ENCODE measurements around the gene SMNDC1.

The SMNDC1 gene

DNA sequence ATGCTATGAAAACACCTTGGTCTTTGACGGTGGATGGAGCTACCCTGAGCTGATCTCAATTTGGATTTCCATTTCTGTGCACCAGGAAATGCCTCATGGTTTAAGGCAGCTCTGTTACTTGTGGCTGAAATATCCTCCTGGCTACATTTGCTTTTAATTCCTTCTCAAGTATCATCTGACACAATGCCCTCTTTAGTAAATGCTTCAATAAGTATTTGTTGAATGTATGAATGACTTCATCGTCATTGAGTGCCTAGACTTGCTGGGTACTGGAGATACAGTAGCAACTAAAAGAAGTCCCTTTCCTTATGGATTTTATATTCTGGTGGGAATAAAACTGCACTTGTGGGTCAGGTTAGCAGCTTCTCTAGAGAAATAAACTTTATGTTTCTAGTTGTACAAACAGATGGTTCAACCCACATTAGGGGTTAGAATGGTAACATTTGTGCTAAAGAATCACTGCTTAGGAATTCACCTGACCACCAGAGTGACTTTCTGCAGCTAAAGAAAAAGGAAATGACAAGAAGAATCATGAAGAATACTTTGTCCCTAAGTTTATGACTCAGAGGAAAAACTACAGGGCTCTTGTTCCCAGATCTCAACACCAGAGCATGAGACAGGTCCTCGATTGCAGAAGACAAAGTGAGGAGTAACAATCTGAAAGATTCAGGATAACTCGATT, 21.8 kb upstream of the SMNDC1 start:
- DNase-seq = no peak

DNA sequence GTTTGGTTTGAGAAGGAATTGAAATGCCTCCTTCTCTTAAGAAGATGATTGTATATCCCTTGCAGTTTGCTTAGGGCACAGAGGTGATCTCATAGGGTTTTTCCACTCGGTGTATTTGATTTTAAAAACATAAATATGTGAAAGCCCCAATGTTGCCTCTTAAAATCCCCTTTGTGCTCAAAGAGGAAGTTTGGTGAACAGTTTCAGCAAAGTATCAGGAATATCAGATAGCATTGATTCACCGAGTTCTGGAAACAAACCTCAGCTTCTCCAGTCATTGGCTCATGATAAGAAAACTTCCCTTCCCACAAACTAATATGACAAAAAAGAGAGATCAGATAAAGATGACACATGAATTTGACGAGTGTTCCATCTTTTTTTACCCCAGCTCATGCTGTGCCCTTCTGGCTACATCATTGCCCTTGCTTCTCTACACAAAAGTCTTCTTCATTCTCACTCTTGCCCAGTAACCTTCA, 20.1 kb upstream of the SMNDC1 start:
- DNase-seq = no peak

DNA sequence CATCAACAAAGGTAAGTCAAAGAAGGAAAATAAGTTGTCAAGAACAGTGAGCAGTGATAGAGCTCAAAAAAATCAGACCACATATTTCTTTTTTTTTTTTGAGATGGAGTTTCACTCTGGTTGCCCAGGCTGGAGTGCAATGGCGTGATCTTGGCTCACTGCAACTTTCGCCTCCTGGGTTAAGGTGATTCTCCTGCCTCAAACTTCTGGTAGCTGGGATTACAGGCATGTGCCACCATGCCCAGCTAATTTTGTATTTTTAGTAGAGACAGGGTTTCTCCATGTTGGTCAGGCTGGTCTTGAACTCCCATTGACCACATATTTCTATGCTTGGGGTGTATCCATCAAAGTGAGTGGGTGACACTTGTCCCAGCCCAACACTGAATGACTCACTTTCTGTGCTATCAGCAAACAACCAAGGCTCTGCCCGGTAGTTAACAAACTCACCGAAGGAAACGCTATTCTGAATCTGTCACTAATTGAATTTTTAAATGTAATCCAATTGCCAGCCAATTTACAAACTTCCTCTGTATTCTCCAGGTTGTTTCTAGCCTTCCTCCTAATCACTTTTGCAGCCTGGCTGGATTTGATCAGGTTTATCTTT, 19.6 kb upstream of the SMNDC1 start:
- no peak for DNase-seq

DNA sequence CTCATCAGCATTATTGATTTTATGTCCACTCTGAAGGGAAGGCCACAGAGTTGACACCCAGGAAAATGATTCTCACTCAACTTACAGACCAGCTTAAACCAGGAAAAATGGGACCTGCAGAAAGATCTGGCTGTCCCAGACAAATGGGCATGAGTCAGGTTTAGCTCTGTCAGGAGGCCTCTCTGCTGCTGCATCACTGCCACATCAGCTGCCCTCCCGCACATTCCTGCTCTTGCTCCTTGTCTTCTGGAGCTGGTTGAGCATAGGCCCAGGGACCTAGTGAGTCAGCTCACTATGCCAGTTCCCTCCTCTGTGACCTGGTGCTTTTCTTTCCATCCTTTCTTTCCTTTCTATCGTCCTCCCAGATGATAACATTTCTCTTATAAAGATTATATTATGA, 18.8 kb upstream of the SMNDC1 start:
- peak; percentile 89 for DNase-seq

DNA sequence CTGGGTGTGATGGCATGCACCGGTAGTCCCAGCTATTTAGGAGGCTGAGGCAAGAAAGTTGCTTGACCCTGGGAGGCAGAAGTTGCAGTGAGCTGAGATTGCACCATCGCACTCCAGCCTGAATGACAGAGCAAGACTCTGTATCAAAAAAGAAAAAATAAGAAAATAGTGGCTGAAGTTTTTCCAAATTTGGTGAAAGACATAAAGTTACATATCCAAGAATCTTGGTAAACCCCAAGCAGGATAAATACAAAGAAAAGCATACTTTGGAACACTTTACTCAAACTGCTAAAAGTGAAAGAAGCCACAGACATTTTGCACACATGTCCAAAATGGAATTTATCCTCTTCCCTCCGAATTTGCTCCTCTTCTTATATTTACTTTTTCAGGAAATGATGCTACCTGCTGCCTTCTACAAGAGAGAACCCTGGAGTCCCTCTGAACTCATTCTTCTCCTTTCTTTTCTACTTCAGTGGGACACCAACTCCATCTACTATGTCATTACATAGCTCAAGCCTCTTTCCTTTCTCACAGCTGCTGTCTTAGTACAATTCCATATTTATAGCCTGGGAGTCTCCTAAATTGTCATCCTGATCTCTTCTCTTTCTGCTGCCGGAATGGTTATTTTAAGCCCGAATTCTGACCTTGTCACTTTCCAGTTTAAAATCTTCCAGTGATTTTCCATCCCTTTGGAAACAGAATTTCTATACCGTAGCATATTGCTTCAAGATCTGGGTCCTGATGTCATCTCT, 17.3 kb upstream of the SMNDC1 start:
- no peak for DNase-seq

DNA sequence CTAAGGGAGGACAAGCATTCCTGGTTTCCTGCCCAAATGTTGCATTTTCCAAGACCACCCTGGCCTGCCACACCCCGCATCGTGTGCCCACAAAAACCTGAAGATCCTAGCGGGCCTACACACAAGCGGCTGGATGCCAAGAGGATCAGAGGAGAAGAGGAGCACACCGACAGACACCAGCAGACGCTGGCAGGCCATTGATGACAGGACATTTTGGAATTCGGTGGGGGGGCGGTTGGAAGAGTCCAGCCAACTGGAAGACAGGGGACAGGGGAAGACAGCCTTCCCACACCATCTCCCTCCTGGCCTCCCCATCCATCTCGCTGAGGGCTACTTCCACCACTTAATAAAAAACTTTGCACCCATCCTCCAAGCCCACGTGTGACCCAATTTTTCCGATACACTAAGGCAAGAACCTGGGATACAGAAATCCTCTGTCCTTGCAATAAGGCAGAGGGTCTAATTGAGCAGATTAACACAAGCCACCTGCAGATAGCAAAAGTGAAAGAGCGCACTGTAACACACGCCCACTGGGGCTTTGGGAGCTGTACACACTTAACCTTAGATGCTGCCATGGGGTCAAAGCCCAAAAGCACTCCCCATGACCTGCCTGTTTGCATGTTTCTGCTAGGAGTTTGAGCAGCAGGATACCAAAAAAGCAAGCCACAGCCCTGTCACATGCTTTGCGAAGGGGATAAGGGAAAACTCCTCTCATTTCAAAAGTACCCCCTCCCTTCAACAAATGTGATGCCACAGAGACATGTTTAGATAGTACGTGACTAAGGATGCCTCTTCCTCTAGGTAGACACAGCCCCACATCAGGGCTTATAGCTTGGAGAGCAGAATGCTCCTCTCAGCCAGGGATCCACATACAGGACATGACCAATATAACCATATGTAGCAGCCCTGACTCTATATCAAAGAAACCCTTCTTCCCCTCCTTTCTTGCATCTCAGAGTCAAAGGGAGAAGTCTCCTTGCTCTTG, 13.4 kb upstream of the SMNDC1 start:
- DNase-seq = peak; percentile 73

DNA sequence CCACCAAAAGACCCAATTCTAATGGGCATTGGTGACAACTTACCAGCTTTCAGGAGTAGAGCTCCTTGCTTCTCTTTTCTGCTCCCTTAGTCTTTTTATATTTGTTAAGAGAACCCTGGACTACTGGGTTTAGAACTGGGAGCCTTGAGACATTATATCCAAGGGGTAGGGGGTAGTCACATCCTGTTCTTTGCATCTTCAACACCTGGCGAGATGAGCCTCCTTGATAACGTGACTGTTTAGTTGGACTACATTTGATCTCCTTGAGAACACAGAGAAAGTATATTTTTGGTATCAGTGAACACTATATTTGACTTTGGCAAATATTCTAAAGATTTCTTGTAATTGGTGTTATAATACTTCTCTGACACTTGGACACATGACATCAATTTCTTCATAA, 9.0 kb upstream of the SMNDC1 start:
- no peak for DNase-seq

DNA sequence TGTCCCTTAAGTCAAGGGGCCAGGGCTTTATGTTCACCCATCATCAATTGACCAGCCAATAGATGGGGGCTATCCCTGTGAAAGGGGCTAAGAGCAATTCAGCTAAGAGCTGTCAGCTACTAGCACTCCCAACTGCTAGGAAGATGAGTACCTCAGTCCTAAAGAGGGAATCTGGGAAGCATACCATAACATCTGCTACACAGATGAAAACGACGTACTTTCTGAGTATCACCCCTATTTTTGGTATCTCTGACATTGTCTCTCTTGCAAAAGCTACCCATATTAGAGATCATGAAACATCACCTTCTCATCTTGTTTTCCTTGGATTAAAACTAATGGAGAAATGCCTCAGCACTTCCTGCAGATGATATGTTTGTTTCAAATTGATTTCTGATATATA, 7.5 kb upstream of the SMNDC1 start:
- no peak for DNase-seq

DNA sequence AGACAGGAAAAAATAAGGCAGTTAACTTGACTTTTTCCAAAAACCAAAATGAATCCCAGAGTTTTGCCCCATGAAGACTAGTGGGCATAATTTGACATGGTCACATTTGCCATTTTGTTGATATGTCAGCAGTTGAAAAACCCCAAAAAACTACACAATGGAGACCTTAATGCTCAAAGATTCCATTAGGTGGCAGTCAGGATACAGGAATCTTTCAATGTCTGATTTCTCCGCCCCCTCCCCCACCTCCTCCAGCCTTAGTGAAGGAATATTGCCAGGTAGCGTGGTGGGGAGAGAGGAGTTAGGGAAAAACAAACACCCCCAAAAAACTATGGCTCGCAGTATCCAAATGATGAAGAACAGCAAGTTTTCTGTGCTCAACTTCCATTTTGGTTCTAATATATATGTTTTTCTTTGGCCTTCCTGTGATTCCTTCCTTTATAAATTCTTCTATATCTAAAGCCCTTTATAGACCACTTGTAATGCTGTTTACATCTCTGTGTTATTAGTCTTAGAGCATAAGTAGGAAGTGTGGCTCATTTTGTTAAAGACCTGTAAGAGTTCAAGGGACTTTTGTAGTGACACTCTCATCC, 6.7 kb upstream of the SMNDC1 start:
- DNase-seq = peak; percentile 70

DNA sequence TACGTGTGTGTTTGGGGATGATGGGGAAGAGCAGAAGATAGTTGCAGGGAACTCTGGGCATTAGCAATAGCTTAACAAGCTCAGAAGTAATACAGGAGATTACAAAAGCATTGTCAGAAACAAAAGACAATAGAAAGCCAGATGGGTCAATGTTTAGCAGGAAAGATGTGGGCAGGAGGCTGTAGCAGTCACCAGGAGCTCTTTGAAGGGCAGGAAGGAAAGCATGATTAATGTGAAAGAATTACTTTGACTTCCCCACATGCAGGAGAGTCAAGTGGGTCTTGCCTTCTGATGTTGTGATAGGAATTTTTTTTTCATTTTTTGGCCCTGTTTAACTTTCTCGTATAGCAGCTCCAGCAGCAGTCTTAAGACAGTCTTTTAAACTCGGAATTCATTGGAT, 6.0 kb upstream of the SMNDC1 start:
- no peak for DNase-seq

DNA sequence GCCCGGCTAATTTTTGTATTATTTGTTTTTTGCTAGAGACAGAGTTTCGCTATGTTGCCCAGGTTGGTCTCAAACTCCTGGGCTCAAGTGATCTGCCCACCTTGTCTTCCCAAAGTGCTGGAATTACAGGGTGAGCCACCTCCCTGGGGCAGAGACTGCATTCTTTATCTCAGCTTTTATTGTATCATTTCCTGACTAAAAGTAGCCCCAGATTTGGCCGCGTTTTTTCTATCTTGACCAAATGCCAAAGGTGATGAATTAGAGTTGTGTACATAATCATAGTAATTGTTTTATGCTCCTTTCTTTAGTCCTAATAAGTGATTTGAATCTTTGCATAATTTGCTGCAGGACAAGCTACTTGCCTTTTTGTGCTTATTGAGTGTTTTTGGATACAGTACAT, 3.1 kb upstream of the SMNDC1 start:
- DNase-seq = no peak

DNA sequence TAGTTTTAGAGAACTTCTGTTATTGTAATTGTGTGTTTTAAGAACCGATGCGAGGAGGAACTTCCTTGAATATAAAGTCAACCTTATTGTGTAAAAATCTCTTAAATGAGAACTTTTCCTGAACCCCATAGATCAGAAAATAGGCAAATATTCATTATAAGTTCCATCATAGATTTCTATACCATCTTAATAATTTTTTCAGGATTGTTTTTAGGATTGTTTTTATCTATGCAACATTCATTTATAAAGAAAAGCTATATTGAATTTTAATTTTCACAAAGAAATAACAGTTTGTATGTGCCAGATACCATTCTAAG, 1.7 kb upstream of the SMNDC1 start:
- no peak for DNase-seq

DNA sequence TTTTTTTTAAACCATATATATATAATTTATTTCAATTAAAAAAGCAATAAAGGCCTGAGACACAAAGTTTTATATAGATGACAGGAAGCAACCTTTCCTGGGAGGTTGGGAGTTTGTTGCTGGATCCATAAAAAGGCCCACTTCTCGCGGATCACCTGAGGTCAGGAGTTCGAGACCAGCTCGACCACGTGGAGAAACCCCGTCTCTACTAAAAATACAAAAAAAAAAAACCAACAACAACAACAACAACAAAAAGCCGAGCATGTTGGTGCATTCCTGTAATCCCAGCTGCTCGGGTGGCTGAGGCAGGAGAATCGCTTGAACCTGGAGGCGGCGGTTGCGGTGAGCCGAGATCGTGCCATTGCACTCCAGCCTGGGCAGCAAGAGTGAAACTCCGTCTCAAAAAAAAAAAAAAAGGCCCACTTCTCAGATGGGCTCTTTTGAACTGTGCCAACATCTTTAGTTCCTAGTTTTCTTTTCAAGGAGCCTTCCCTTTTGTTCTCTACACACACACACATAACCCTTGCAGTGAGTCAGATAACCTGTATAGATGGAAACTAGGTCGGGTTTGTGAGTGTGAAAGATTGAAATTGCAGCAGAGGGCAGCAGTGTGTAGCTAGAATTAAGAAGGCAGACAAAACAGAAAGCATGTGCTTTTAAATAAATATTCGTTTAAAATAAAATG, 1.2 kb upstream of the SMNDC1 start:
- peak; percentile 73 for DNase-seq

DNA sequence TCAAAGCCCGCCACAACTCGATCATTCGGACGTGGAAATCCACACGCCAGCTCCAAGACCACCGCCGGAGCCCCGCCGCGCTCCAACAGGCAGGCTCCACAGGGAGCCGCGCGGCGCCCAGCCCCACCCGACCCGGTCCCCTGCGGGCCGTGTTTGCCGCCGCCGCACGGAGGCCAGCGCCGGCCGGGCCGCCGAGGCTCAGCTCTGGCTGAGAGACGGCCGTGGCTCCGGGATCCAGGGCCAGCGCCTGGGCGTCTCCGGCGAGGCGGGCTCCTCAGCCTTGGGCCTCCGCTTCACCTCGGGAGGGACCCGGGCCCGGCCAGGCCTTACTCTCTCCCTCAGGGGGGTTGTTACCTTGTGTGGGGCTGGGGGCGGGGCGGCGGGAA, 333 bp downstream of the SMNDC1 start:
- DNase-seq = no peak

DNA sequence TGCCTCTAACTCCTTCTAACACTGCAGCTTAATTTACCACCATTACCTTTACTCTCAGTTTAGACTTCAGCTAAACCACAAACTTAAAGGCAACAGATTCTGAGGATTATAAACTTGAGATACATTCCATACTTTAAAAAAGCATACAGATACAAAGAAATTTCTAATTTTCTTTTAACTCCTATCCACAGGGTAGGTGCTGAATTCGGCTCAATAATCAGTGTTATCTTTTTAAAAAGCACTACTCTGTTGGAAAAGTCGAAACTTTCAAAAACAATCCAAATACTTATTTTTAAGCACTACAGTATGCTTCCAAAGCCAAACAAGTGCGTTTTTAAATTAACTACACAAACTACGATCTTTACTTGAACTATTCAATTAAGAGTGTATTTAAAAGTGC, 1.0 kb downstream of the SMNDC1 start:
- no peak for DNase-seq

DNA sequence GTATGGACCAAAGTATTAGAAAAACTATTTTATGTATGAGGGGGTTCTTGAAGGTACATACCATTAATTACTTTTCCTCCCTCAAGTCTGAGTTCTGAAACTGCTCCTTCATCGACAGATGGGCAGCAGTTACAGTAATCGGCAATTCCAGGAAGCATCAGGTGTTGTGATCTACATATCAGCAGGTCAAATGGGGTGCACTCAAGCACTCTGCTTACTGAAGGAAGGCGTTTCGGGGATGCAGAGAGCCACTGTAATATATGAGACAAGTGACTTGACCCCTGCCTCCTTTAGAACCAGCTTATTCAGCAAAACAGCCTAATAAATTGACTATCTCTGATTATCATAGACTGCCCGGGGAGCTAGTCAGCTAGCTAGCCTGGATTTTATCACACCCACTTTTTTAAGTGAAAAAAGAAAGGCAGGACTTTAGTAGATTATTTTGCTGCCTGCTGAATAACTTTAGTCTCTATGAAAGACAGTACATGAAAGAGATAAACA, 4.2 kb downstream of the SMNDC1 start:
- DNase-seq = no peak

DNA sequence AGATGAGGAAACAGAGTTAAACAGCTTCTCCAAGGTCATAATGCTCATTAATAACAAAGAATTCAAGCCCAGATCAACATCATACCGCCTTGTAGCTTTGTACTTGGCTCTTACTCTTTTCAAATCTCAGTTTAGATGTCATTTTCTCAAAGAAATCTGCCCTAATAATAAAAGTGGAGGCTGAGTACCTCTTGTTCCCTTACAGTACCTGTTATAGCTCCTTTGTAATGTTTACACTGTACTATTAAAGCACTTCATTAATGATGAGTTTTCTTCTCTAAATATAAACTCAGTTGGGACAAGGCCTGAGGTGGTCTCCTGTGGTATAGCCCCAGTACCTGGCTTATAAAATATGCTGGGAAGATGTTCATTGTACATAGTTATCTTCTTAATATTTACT, 7.8 kb downstream of the SMNDC1 start:
- no peak for DNase-seq

DNA sequence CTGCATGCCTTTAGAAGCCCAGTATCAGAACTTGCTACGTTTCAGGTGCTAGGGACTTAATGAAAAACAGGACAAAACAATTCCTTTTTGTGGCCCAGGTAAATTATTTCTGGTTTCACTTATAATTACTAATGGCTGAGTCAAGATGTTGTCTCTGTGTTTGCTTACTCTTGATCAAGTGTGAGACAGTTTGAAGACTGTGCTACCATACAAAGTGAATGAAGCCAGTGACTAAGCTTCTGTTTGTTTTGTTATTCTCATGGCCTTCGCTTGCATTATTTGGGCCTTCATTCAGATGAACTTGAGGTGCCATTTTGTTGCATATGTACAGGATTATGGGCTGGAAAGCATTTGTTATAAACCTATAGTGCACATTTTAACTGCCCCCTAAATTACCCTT, 17.9 kb downstream of the SMNDC1 start:
- DNase-seq = no peak

DNA sequence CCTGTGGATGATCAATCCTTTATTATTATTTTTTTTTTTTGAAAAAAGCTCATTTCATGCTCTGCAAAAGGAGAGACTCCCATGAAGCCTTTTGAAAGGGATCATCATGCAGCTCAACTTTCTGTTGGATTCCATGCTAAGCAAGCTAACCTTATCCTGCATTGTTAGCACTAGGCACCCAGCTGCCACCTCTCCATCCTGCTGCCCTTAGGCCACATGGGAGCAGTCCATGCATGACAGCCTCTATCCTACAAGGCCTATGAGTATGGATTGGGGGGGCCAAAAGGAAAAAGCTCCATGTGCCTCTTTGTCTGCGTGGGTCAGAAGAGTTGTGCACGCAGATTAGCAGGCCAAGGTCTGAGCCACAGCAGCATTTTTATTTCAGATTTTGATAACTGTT, 19.2 kb downstream of the SMNDC1 start:
- no peak for DNase-seq

DNA sequence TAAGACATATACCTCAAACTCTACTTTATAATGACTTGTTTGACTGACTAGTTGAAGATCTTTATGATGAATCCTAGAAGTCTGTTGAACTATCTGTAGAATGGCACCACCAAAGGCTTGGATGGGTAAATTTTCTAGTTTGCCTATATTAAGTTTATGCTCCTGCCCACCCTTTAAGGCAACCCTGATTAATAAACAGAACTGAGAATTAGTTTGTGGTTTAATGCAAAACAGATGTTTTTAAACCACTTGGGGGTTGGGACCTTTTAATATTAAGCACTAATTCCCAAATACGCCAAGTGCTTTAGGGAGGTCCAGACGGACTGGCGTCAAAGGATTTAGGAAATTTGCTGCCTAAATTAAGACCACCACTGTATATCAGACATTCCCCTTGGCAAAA, 20.5 kb downstream of the SMNDC1 start:
- DNase-seq = no peak

DNA sequence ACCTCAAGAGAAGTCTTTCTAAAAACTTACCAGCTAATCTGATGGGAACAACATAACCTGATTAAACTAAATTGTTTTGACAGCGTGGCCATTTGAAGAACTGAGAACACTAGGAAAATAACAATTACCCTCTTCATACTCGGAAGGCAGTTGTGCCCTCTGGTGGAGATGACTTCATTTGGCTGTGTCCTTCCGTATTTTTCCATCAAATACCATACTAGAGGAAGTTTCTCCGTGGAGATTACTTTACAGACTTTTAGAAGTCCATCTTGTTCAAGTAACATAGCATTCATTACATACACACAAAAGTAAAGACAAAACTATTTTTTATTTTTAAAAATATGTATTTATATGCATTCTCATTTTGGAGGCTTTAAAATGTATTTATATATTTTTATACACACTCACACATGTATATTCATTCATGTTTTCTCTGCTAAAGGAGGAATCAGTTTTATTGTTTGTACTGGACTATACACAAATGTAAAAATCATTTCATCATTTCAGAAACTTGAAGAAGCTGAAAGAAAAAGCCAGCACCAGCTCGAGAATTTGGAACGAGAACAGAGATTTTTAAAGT, 25.2 kb downstream of the SMNDC1 start:
- DNase-seq = peak; percentile 54
